ENCODE results near the gene SLC9A1.
"Not testable (repeated sequence)": the region's sequence is repeated elsewhere in the genome, so short reads cannot be mapped to it uniquely, and the experiment has no call there.

The SLC9A1 gene

GRCh38 chr1:27132624-27133023 lies 22.3 kb downstream of the SLC9A1 start:
- no peak for DNase-seq (ENCODE audit: low read depth in 2 of 2)

- no peak for DNase-seq (ENCODE audit: low read depth in 2 of 2)
These were observed 22.8 kb downstream of the SLC9A1 start for GRCh38 chr1:27132147-27132546.

GRCh38 chr1:27130798-27131197 lies 24.1 kb downstream of the SLC9A1 start:
- DNase-seq (ENCODE audit: low read depth in 2 of 2): no peak

GRCh38 chr1:27129225-27129624 lies 25.7 kb downstream of the SLC9A1 start:
- DNase-seq (ENCODE audit: low read depth in 2 of 2): no peak

- DNase-seq (ENCODE audit: low read depth in 2 of 2): no peak
These were observed 27.5 kb downstream of the SLC9A1 start for GRCh38 chr1:27127419-27127818.

- DNase-seq (ENCODE audit: low read depth in 2 of 2): no peak
These were observed 28.5 kb downstream of the SLC9A1 start for GRCh38 chr1:27126391-27126790.

GRCh38 chr1:27125125-27125524 lies 29.8 kb downstream of the SLC9A1 start:
- DNase-seq (ENCODE audit: low read depth in 2 of 2): not testable (repeated sequence)

GRCh38 chr1:27124405-27124804 lies 30.5 kb downstream of the SLC9A1 start:
- no peak for DNase-seq (ENCODE audit: low read depth in 2 of 2)

GRCh38 chr1:27122652-27123051 lies 32.3 kb downstream of the SLC9A1 start:
- DNase-seq (ENCODE audit: low read depth in 2 of 2): no peak

GRCh38 chr1:27120854-27121253 lies 34.1 kb downstream of the SLC9A1 start:
- no peak for DNase-seq (ENCODE audit: low read depth in 2 of 2)

GRCh38 chr1:27118440-27118689 lies 36.6 kb downstream of the SLC9A1 start:
- DNase-seq (ENCODE audit: low read depth in 2 of 2): no peak

- no peak for DNase-seq (ENCODE audit: low read depth in 2 of 2)
These were observed 37.0 kb downstream of the SLC9A1 start for GRCh38 chr1:27117733-27118439.

- DNase-seq (ENCODE audit: low read depth in 2 of 2): no peak
These were observed 38.2 kb downstream of the SLC9A1 start for GRCh38 chr1:27116697-27117096.

- no peak for DNase-seq (ENCODE audit: low read depth in 2 of 2)
These were observed 38.7 kb downstream of the SLC9A1 start for GRCh38 chr1:27116232-27116631.

GRCh38 chr1:27114546-27114945 lies 40.4 kb downstream of the SLC9A1 start:
- no peak for DNase-seq (ENCODE audit: low read depth in 2 of 2)

- DNase-seq (ENCODE audit: low read depth in 2 of 2): no peak
These were observed 41.1 kb downstream of the SLC9A1 start for GRCh38 chr1:27113861-27114260.

GRCh38 chr1:27111626-27112573 lies 43.0 kb downstream of the SLC9A1 start:
- DNase-seq (ENCODE audit: low read depth in 2 of 2): peak; percentile 37 to 42

GRCh38 chr1:27109103-27109822 lies 45.7 kb downstream of the SLC9A1 start:
- no peak for DNase-seq (ENCODE audit: low read depth in 2 of 2)

- no peak for DNase-seq (ENCODE audit: low read depth in 2 of 2)
These were observed 46.3 kb downstream of the SLC9A1 start for GRCh38 chr1:27108588-27108987.

- DNase-seq (ENCODE audit: low read depth in 2 of 2): no peak
These were observed 48.2 kb downstream of the SLC9A1 start for GRCh38 chr1:27106561-27107323.

- DNase-seq (ENCODE audit: low read depth in 2 of 2): no peak
These were observed 49.9 kb downstream of the SLC9A1 start for GRCh38 chr1:27105018-27105417.

- no peak for DNase-seq (ENCODE audit: low read depth in 2 of 2)
These were observed 51.4 kb downstream of the SLC9A1 start for GRCh38 chr1:27103498-27103897.
